ENCODE data around the gene ACP4.
"Not testable (repeated sequence)": the region's sequence is repeated elsewhere in the genome, so short reads cannot be mapped to it uniquely, and the experiment has no call there.

ACP4 gene

GRCh38 chr19:50777261-50777660 is 13.0 kb upstream of the ACP4 start:
- no peak for DNase-seq (ENCODE audit: low spot score)

GRCh38 chr19:50777830-50778303 is 12.3 kb upstream of the ACP4 start:
- no peak for DNase-seq (ENCODE audit: low spot score)

GRCh38 chr19:50778906-50779430 is 11.2 kb upstream of the ACP4 start:
- DNase-seq (ENCODE audit: low spot score) = no peak

GRCh38 chr19:50779504-50780457 is 10.4 kb upstream of the ACP4 start:
- no peak for DNase-seq (ENCODE audit: low spot score)

- no peak for DNase-seq (ENCODE audit: low spot score)
Measured at GRCh38 chr19:50780753-50781435, 9.3 kb upstream of the ACP4 start.

- not testable (repeated sequence) for DNase-seq (ENCODE audit: low spot score)
Measured at GRCh38 chr19:50783848-50784152, 6.4 kb upstream of the ACP4 start.

GRCh38 chr19:50784710-50785109 is 5.5 kb upstream of the ACP4 start:
- no peak for DNase-seq (ENCODE audit: low spot score)

GRCh38 chr19:50785329-50785728 is 4.9 kb upstream of the ACP4 start:
- no peak for DNase-seq (ENCODE audit: low spot score)

GRCh38 chr19:50790922-50791467 is 780 bp downstream of the ACP4 start:
- no peak for DNase-seq (ENCODE audit: low spot score)

- DNase-seq (ENCODE audit: low spot score) = no peak
Measured at GRCh38 chr19:50791594-50792271, 1.5 kb downstream of the ACP4 start.

- no peak for DNase-seq (ENCODE audit: low spot score)
Measured at GRCh38 chr19:50792272-50793250, 2.3 kb downstream of the ACP4 start.

- DNase-seq (ENCODE audit: low spot score) = no peak
Measured at GRCh38 chr19:50793558-50794065, 3.4 kb downstream of the ACP4 start.

GRCh38 chr19:50794074-50794875 is 4.1 kb downstream of the ACP4 start:
- no peak for DNase-seq (ENCODE audit: low spot score)

GRCh38 chr19:50794876-50795663 is 4.9 kb downstream of the ACP4 start:
- DNase-seq (ENCODE audit: low spot score) = no peak

- no peak for DNase-seq (ENCODE audit: low spot score)
Measured at GRCh38 chr19:50795664-50796073, 5.5 kb downstream of the ACP4 start.

GRCh38 chr19:50796128-50796633 is 6.0 kb downstream of the ACP4 start:
- no peak for DNase-seq (ENCODE audit: low spot score)

GRCh38 chr19:50796634-50797428 is 6.6 kb downstream of the ACP4 start:
- no peak for DNase-seq (ENCODE audit: low spot score)

GRCh38 chr19:50797429-50797780 is 7.2 kb downstream of the ACP4 start:
- no peak for DNase-seq (ENCODE audit: low spot score)
